Stomach (tissue), 9 donors: Measurements from ENCODE around the gene STRBP. TPM values are rescaled to one million over a fixed set of nuclear protein-coding genes. Genes with fewer than 3 reads are reported as not detected.

ENCODE experiments used
- DNase-seq, 2 donors: peaks; one replicate each; pipeline versions ENCODE4 v3.0.0 to v3.0.0-alpha.2; 2013 to 2019
- H3K27ac ChIP-seq, 5 donors: fragments of 200-600 bp in 4 of 5; sonication (generic) in 4 of 5; one replicate each; pipeline ENCODE4 v1.5.1; 2013 to 2019; ENCODE audit warnings: mild to moderate bottlenecking in 1 of 5, moderate library complexity in 1 of 5
- H3K27me3 ChIP-seq, 3 donors: fragments of 200-600 bp; sonication (generic); one replicate each; pipeline ENCODE4 v1.5.1; 2017 to 2019; ENCODE audit warnings: mixed run types in 1 of 3
- H3K36me3 ChIP-seq, 4 donors: fragments of 200-600 bp; sonication (generic); 1 replicate in 3 of 4; 2 replicates in 1 of 4; pipeline ENCODE4 v1.5.1; 2016 to 2019
- H3K4me1 ChIP-seq, 4 donors: fragments of 200-600 bp; sonication (generic); one replicate each; pipeline ENCODE4 v1.5.1; 2016 to 2019
- H3K4me3 ChIP-seq, 4 donors: fragments of 200-600 bp; sonication (generic) in 3 of 4; one replicate each; pipeline ENCODE4 v1.5.1; 2016 to 2019; ENCODE audit warnings: mild to moderate bottlenecking in 1 of 4
- H3K9me3 ChIP-seq, 4 donors: fragments of 200-600 bp; sonication (generic); one replicate each; pipeline ENCODE4 v1.5.1; 2016 to 2019
- EP300 ChIP-seq: sonication (generic); formaldehyde crosslinking; IDR thresholded peaks from one replicate; pipeline ENCODE4 v1.6.1; 2017; ENCODE audit warnings: antibody characterized with exemption
- POLR2A ChIP-seq, 4 donors: fragments of 450-650 bp; IDR thresholded peaks; one replicate each; pipeline ENCODE4 v1.6.1; 2016; ENCODE audit warnings: antibody characterized with exemption in 4 of 4, control low read depth in 2 of 4, mild to moderate bottlenecking in 1 of 4, moderate library complexity in 1 of 4
- POLR2AphosphoS5 ChIP-seq, 3 donors: sonication (generic); formaldehyde crosslinking; IDR thresholded peaks; one replicate each; pipeline ENCODE4 v1.6.1; 2016; ENCODE audit warnings: antibody characterized with exemption in 3 of 3
- WGBS, 5 donors: extraction: QIAGEN DNeasy Blood & Tissue Kit in 3 of 5; methylation state at CpG; one replicate each; pipeline versions ENCODE4 v1.1.5 to v1.1.7; 2013 to 2018; 5-methylcytosine and 5-hydroxymethylcytosine counted together
- intact Hi-C: fragments of 100-400 bp; cut with DNase I; formaldehyde crosslinking; loops from one replicate; pipeline ENCODE4 v1.15.1; 2023; ENCODE audit warnings: low total_unique reads
- polyA plus RNA-seq, 3 donors: library from polyadenylated mRNA; stranded (reverse); fragments of 200-250 nt; gene quantifications; one replicate each; pipeline ENCODE4 v1.2.3, GENCODE V29; 2013
- total RNA-seq, 5 donors: library from RNA; depleted of rRNA; stranded (reverse); fragments of >200 nt; gene quantifications; one replicate each; pipeline versions ENCODE4 v1.1.0 to v1.2.3, GENCODE V29; 2014 to 2016
- TF ChIP-seq, protein P1 (sequence below), 7 experiments: fragments of 450-650 bp in 4 of 7; fragments of 200-600 bp in 3 of 7; sonication (generic) in 3 of 7; IDR thresholded peaks; one replicate each; pipeline ENCODE4 v1.5.1; 2016 to 2019; ENCODE audit warnings: antibody characterized with exemption in 7 of 7, control low read depth in 2 of 7, mild to moderate bottlenecking in 1 of 7
- donor health status: healthy with polysubstance abuse.
- donor health status: Bipolar disorder and iron deficiency.
- donor health status: healthy.

The STRBP gene
- total and polyA plus RNA-seq, 8 donors = 5.5 to 21.0 (median 10.2) TPM

DNA sequence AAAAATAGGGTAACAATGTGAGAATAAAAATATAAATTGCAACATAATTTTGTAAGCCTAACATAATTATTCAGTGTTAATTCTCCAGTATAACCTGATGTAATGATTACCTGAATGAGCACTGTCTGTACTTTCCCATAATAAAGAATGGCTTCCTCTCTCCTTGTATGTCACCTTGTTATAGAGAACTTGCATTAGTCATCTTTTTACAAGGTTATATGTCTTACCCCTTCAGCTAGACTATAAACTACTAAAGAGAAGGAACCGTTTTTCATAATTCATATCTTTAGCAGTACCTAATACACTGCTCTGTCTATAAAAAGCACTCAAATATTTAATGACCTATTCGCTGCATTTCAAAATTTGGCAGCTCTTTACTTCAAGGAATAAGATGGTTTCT lies 19.8 kb downstream of the STRBP start:
- Histone ChIP-seq H3K9me3 (no peaks in the 10 kb centered on the region), H3K27ac (no peak overlapping the region), H3K36me3 (no peaks in the 10 kb centered on the region), H3K27me3 (no peaks in the 10 kb centered on the region), H3K4me1 (peaks cover 0 to 13% (median 6%) of the 10 kb centered on the region in 4 donors), H3K4me3 (no peak overlapping the region)
- intact Hi-C loops = no loop called here
- TF ChIP-seq POLR2A (IDR thresholded peaks at IDR 0.05) = no peak
- TF ChIP-seq, protein P1, sequence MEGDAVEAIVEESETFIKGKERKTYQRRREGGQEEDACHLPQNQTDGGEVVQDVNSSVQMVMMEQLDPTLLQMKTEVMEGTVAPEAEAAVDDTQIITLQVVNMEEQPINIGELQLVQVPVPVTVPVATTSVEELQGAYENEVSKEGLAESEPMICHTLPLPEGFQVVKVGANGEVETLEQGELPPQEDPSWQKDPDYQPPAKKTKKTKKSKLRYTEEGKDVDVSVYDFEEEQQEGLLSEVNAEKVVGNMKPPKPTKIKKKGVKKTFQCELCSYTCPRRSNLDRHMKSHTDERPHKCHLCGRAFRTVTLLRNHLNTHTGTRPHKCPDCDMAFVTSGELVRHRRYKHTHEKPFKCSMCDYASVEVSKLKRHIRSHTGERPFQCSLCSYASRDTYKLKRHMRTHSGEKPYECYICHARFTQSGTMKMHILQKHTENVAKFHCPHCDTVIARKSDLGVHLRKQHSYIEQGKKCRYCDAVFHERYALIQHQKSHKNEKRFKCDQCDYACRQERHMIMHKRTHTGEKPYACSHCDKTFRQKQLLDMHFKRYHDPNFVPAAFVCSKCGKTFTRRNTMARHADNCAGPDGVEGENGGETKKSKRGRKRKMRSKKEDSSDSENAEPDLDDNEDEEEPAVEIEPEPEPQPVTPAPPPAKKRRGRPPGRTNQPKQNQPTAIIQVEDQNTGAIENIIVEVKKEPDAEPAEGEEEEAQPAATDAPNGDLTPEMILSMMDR (IDR thresholded peaks at IDR 0.05) = no peak
- TF ChIP-seq POLR2AphosphoS5 (IDR thresholded peaks at IDR 0.05) = no peak
- no peak for TF ChIP-seq EP300
- 57 to 87% (median 79%) methylated on average over 2 of the region's 2 CpGs for WGBS, 5 donors
- no peak for DNase-seq

DNA sequence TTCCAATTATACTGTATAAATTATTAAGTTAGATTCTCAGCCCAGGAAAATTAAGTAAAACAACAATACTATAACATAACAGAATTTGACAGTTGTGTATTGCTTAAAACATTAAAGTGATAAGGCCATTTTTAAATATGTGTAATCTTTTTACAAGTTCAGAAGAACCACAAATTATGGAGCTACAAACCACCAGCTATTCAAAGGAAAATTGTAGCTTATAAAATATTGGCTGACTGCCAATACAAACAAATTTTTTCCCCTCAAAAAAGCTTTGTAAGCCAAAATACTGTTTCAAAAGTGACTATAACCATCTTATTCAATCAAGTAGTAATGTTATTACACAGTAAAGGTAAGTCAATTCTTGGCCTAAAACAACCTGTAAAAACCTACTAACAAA lies 21.9 kb downstream of the STRBP start:
- H3K4me3 ChIP-seq = no peak overlapping the region
- intact Hi-C loops = no loop called here
- no peak for TF ChIP-seq EP300
- no peak for TF ChIP-seq POLR2A (IDR thresholded peaks at IDR 0.05)
- no peak for TF ChIP-seq POLR2AphosphoS5 (IDR thresholded peaks at IDR 0.05)
- TF ChIP-seq, protein P1 (IDR thresholded peaks at IDR 0.05) = no peak
- DNase-seq = no peak
- H3K4me1 ChIP-seq = peaks cover 0 to 4% (median 2%) of the 10 kb centered on the region in 4 donors
- H3K27me3 ChIP-seq = no peaks in the 10 kb centered on the region
- H3K9me3 ChIP-seq = no peaks in the 10 kb centered on the region
- H3K27ac ChIP-seq = no peak overlapping the region
- no peaks in the 10 kb centered on the region for H3K36me3 ChIP-seq

DNA sequence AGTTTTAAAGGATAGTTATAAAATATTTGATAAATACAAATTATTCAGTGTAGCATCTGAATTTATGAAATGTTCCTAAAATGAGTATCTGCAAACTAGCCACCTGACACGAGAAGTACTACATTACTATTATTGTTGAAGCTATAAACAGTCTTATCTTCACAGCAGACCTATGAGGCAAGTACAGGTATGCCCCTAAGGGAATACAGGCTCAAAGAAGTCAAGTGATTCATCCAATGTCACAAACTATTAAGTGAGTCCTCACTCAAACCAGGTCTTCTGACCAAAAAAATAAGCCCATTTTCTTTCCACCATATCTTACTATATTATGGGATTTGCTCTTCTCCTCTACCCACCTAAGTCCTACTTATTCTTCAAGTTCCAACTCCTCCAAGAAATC lies 28.7 kb downstream of the STRBP start:
- WGBS, 5 donors = 77 to 95% (median 93%) methylated on average over 1 of the region's 1 CpG
- no peaks in the 10 kb centered on the region for H3K4me1 ChIP-seq
- DNase-seq = no peak
- no peaks in the 10 kb centered on the region for H3K27me3 ChIP-seq
- TF ChIP-seq EP300 (no peak), POLR2A (IDR thresholded peaks at IDR 0.05) (no peak), POLR2AphosphoS5 (IDR thresholded peaks at IDR 0.05) (no peak)
- TF ChIP-seq, protein P1 (IDR thresholded peaks at IDR 0.05) = no peak
- no peak overlapping the region for H3K4me3 ChIP-seq
- no peaks in the 10 kb centered on the region for H3K9me3 ChIP-seq
- no peak overlapping the region for H3K27ac ChIP-seq
- intact Hi-C loops = no loop called here
- H3K36me3 ChIP-seq = no peaks in the 10 kb centered on the region

DNA sequence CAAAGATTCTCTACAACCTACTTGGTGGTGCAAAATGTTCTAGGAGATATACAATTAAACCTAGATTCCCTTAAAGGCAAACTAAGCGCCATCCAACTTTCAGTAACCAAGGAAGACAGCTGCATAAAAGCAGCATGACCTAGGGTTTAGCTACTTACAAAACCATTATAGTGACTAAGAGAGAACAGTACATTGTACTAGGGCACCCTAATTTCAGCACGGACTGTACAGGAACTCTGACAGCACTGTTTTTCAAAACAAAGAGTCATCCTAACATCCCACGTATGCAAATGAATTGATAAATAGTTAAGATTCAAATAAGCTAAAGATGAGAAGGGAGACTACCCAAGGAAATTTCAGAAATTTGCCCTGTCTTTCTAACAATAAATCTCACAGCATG lies 30.0 kb downstream of the STRBP start:
- no peak overlapping the region for H3K27ac ChIP-seq
- no peak overlapping the region for H3K4me3 ChIP-seq
- DNase-seq = no peak
- intact Hi-C loops = no loop called here
- H3K36me3 ChIP-seq = no peaks in the 10 kb centered on the region
- TF ChIP-seq EP300 (no peak), POLR2AphosphoS5 (IDR thresholded peaks at IDR 0.05) (no peak), POLR2A (IDR thresholded peaks at IDR 0.05) (no peak)
- TF ChIP-seq, protein P1 (IDR thresholded peaks at IDR 0.05) = no peak
- no peaks in the 10 kb centered on the region for H3K27me3 ChIP-seq
- H3K9me3 ChIP-seq = no peaks in the 10 kb centered on the region
- WGBS, 5 donors = 73 to 85% (median 83%) methylated on average over 3 of the region's 3 CpGs
- no peaks in the 10 kb centered on the region for H3K4me1 ChIP-seq
